OCI-LY3 (cell line): ENCODE measurements around the gene ARMH4.

Experiments
- H2AFZ ChIP-seq: fragments of 200-600, 300-600 bp; shearing (Covaris generic); 2 replicates; pipeline ENCODE4 v1.6.0; 2014; ENCODE audit warnings: antibody characterized with exemption, low read depth, low read length
- H3K27ac ChIP-seq: fragments of 200-600, 300-600 bp; sonication (generic); 2 replicates; pipeline ENCODE4 v1.5.1; 2014; ENCODE audit warnings: mild to moderate bottlenecking, low read length, moderate library complexity, mixed read lengths
- H3K27me3 ChIP-seq: fragments of 200-600, 300-600 bp; sonication (generic); 2 replicates; pipeline ENCODE4 v1.6.1; 2014; ENCODE audit warnings: low read depth, low read length, mixed read lengths
- H3K36me3 ChIP-seq: fragments of 200-600, 300-600 bp; sonication (generic); replicated peaks from 2 replicates; pipeline ENCODE3; 2014; ENCODE audit warnings: low read depth, low read length, mixed read lengths
- H3K4me1 ChIP-seq: fragments of 300-600, 200-600 bp; sonication (generic); 2 replicates; pipeline ENCODE4 v1.6.1; 2014; ENCODE audit warnings: low read length, mixed read lengths
- H3K4me2 ChIP-seq: fragments of 200-600, 300-600 bp; sonication (generic); 2 replicates; pipeline ENCODE4 v1.6.1; 2014; ENCODE audit warnings: low read length, mixed read lengths
- H3K4me3 ChIP-seq: fragments of 300-600, 200-600 bp; sonication (generic); 2 replicates; pipeline ENCODE4 v1.5.1; 2014; ENCODE audit warnings: antibody characterized with exemption, mild to moderate bottlenecking, low read length, moderate library complexity
- H3K79me2 ChIP-seq: fragments of 300-600, 200-600 bp; shearing (Covaris generic); 2 replicates; pipeline ENCODE4 v1.6.1; 2014; ENCODE audit warnings: mild to moderate bottlenecking, low read length, mixed read lengths
- H3K9ac ChIP-seq: fragments of 300-600, 200-600 bp; shearing (Covaris generic); 2 replicates; pipeline ENCODE4 v1.6.0; 2014; ENCODE audit warnings: mild to moderate bottlenecking, low read length, moderate library complexity
- H3K9me3 ChIP-seq: fragments of 200-600, 300-600 bp; shearing (Covaris generic); 2 replicates; pipeline ENCODE4 v1.6.1; 2014; ENCODE audit warnings: low read length, mixed read lengths; ENCODE audit not compliant: insufficient read depth
- H4K20me1 ChIP-seq: fragments of 200-600, 300-600 bp; sonication (generic); 2 replicates; pipeline ENCODE4 v1.6.1; 2016; ENCODE audit warnings: low read length, mixed read lengths; ENCODE audit not compliant: insufficient read depth
- CTCF ChIP-seq: fragments of 200-600, 300-600 bp; sonication (generic); IDR thresholded peaks from 2 replicates; pipeline ENCODE4 v1.5.1; 2014; ENCODE audit warnings: antibody characterized with exemption, low read length, low read depth
- EZH2phosphoT487 ChIP-seq: fragments of 200-600 bp; shearing (Covaris generic); IDR thresholded peaks from 2 replicates; pipeline ENCODE4 v1.6.1; 2018; ENCODE audit warnings: antibody characterized with exemption, mixed run types, low read depth

ARMH4 gene

GRCh38 chr14:58091883-58092630 is 60.0 kb downstream of the ARMH4 start:
- no peaks in the 10 kb centered on the region for H3K4me1 ChIP-seq
- no peak overlapping the region for H3K4me3 ChIP-seq
- no peak overlapping the region for H3K4me2 ChIP-seq
- TF ChIP-seq EZH2phosphoT487 (no peak), CTCF (no peak)
- H3K27ac ChIP-seq: no peak overlapping the region
- H3K9me3 ChIP-seq: no peaks in the 10 kb centered on the region
- H3K36me3 ChIP-seq: no peaks in the 10 kb centered on the region
- H3K27me3 ChIP-seq: peaks cover 8% of the 10 kb centered on the region
- no peaks in the 10 kb centered on the region for H4K20me1 ChIP-seq
- no peaks in the 10 kb centered on the region for H3K79me2 ChIP-seq
- no peak overlapping the region for H2AFZ ChIP-seq
- no peak overlapping the region for H3K9ac ChIP-seq

GRCh38 chr14:58089612-58090011 is 62.4 kb downstream of the ARMH4 start:
- Histone ChIP-seq H3K27me3 (peaks cover 26% of the 10 kb centered on the region), H3K4me2 (no peak overlapping the region), H3K36me3 (no peaks in the 10 kb centered on the region), H2AFZ (no peak overlapping the region), H3K4me3 (no peak overlapping the region), H3K27ac (no peak overlapping the region), H3K4me1 (no peaks in the 10 kb centered on the region), H3K9me3 (no peaks in the 10 kb centered on the region), H3K9ac (no peak overlapping the region), H3K79me2 (no peaks in the 10 kb centered on the region), H4K20me1 (no peaks in the 10 kb centered on the region)
- TF ChIP-seq CTCF (no peak), EZH2phosphoT487 (no peak)

- no peak overlapping the region for H3K4me3 ChIP-seq
- H3K9ac ChIP-seq: no peak overlapping the region
- no peak overlapping the region for H2AFZ ChIP-seq
- H3K9me3 ChIP-seq: no peaks in the 10 kb centered on the region
- peaks cover 31% of the 10 kb centered on the region for H3K27me3 ChIP-seq
- H4K20me1 ChIP-seq: no peaks in the 10 kb centered on the region
- H3K36me3 ChIP-seq: no peaks in the 10 kb centered on the region
- TF ChIP-seq CTCF (no peak), EZH2phosphoT487 (no peak)
- H3K79me2 ChIP-seq: no peaks in the 10 kb centered on the region
- no peaks in the 10 kb centered on the region for H3K4me1 ChIP-seq
- H3K4me2 ChIP-seq: no peak overlapping the region
- H3K27ac ChIP-seq: no peak overlapping the region
These were observed 63.1 kb downstream of the ARMH4 start for GRCh38 chr14:58088961-58089360.

GRCh38 chr14:58085877-58086276 is 66.1 kb downstream of the ARMH4 start:
- H3K4me1 ChIP-seq: no peaks in the 10 kb centered on the region
- no peak overlapping the region for H2AFZ ChIP-seq
- no peaks in the 10 kb centered on the region for H3K36me3 ChIP-seq
- H3K4me3 ChIP-seq: no peak overlapping the region
- no peak overlapping the region for H3K9ac ChIP-seq
- no peak overlapping the region for H3K27ac ChIP-seq
- H3K27me3 ChIP-seq: peaks cover 39% of the 10 kb centered on the region
- no peaks in the 10 kb centered on the region for H3K79me2 ChIP-seq
- TF ChIP-seq CTCF (no peak), EZH2phosphoT487 (no peak)
- H3K4me2 ChIP-seq: no peak overlapping the region
- no peaks in the 10 kb centered on the region for H4K20me1 ChIP-seq
- no peaks in the 10 kb centered on the region for H3K9me3 ChIP-seq
